HEK293 (cell line): ENCODE results near the gene NCSTN.

ENCODE experiments used
- CTCF ChIA-PET: fragments of 350-600 bp; formaldehyde crosslinking; extraction: SDS; loops from one replicate; lab custom pipeline; 2021; ENCODE audit warnings: antibody characterized with exemption; lab: Yijun Ruan, JAX
- POLR2A ChIA-PET: fragments of 300-600 bp; formaldehyde crosslinking; extraction: SDS; loops from one replicate; lab custom pipeline; 2020; ENCODE audit warnings: antibody characterized with exemption, inconsistent platforms; lab: Yijun Ruan, JAX
- H3K27ac ChIP-seq: fragments of 200-500 bp; sonication (Bioruptor generic); 2 replicates; pipeline ENCODE4 v1.5.1; 2014; ENCODE audit warnings: low read depth, low read length, control low read depth, inconsistent platforms; ENCODE audit errors: extremely low read depth
- H3K36me3 ChIP-seq, 2 experiments: fragments of 200-500 bp in 1 of 2; sonication (Bioruptor generic) in 1 of 2; 1 replicate in 1 of 2; 2 replicates in 1 of 2; pipeline ENCODE4 v1.5.1; 2014 to 2017; ENCODE audit warnings: inconsistent platforms in 2 of 2, low read length in 2 of 2; ENCODE audit not compliant: control insufficient read depth in 2 of 2, insufficient read depth in 1 of 2
- H3K4me1 ChIP-seq: fragments of 200-500 bp; sonication (Bioruptor generic); 2 replicates; pipeline ENCODE4 v1.5.1; 2014; ENCODE audit warnings: mild to moderate bottlenecking, low read length, inconsistent platforms; ENCODE audit not compliant: control insufficient read depth, insufficient read depth
- H3K4me3 ChIP-seq: 2 replicates; pipeline ENCODE4 v1.5.1; 2011; ENCODE audit warnings: low read depth, mild to moderate bottlenecking, control low read depth, low read length, moderate library complexity
- H3K9me3 ChIP-seq: fragments of 200-500 bp; sonication (Bioruptor generic); 2 replicates; pipeline ENCODE4 v1.5.1; 2014; ENCODE audit warnings: low read depth, low read length, inconsistent platforms; ENCODE audit not compliant: control insufficient read depth, insufficient read depth
- EGR2 ChIP-seq: fragments of 450-650 bp; formaldehyde crosslinking; IDR thresholded peaks from 2 replicates; pipeline ENCODE4 v1.5.1; 2016; ENCODE audit warnings: low read depth, missing biosample characterization, missing genetic modification characterization
- GFI1B ChIP-seq: fragments of 450-650 bp; formaldehyde crosslinking; IDR thresholded peaks from 2 replicates; pipeline ENCODE4 v1.5.1; 2016; ENCODE audit warnings: missing biosample characterization, missing genetic modification characterization
- GLIS1 ChIP-seq: fragments of 450-650 bp; formaldehyde crosslinking; IDR thresholded peaks from 2 replicates; pipeline ENCODE4 v1.5.1; 2016; ENCODE audit warnings: missing biosample characterization, missing genetic modification characterization
- HOXD13 ChIP-seq: sonication (generic); formaldehyde crosslinking; IDR thresholded peaks from 2 replicates; pipeline ENCODE4 v1.8.0; 2022; ENCODE audit warnings: missing genetic modification reagents, borderline replicate concordance
- MYNN ChIP-seq: fragments of 450-650 bp; formaldehyde crosslinking; IDR thresholded peaks from 2 replicates; pipeline ENCODE4 v1.5.1; 2016; ENCODE audit warnings: missing biosample characterization, missing genetic modification characterization, borderline replicate concordance
- TCF7L2 ChIP-seq: IDR thresholded peaks from 2 replicates; pipeline ENCODE4 v1.6.1; 2011; ENCODE audit warnings: low read depth, mild to moderate bottlenecking, inconsistent platforms, low read length, moderate library complexity, borderline replicate concordance
- ZBTB11 ChIP-seq: fragments of 450-650 bp; formaldehyde crosslinking; conservative IDR thresholded peaks from 2 replicates; pipeline ENCODE4 v1.5.1; 2016; ENCODE audit warnings: low read depth, missing biosample characterization, missing genetic modification characterization
- ZBTB20 ChIP-seq: fragments of 450-650 bp; formaldehyde crosslinking; IDR thresholded peaks from 2 replicates; pipeline ENCODE4 v1.5.1; 2016; ENCODE audit warnings: missing biosample characterization, missing genetic modification characterization
- ZBTB21 ChIP-seq: fragments of 450-650 bp; formaldehyde crosslinking; IDR thresholded peaks from 2 replicates; pipeline ENCODE4 v1.5.1; 2017; ENCODE audit warnings: missing biosample characterization, missing genetic modification characterization
- ZNF133 ChIP-seq: fragments of 450-650 bp; formaldehyde crosslinking; IDR thresholded peaks from 2 replicates; pipeline ENCODE4 v1.5.1; 2016; ENCODE audit warnings: missing biosample characterization, missing genetic modification characterization
- ZNF140 ChIP-seq: fragments of 450-650 bp; formaldehyde crosslinking; IDR thresholded peaks from 2 replicates; pipeline ENCODE4 v1.5.1; 2016; ENCODE audit warnings: missing biosample characterization, missing genetic modification characterization
- ZNF202 ChIP-seq: fragments of 450-650 bp; formaldehyde crosslinking; IDR thresholded peaks from 2 replicates; pipeline ENCODE4 v1.5.1; 2016; ENCODE audit warnings: missing biosample characterization, missing genetic modification characterization, borderline replicate concordance
- ZNF221 ChIP-seq: fragments of 450-650 bp; formaldehyde crosslinking; IDR thresholded peaks from 2 replicates; pipeline ENCODE4 v1.5.1; 2017; ENCODE audit warnings: missing biosample characterization, missing genetic modification characterization, borderline replicate concordance
- ZNF223 ChIP-seq: fragments of 450-650 bp; formaldehyde crosslinking; IDR thresholded peaks from 2 replicates; pipeline ENCODE4 v1.5.1; 2016; ENCODE audit warnings: missing biosample characterization, missing genetic modification characterization
- ZNF239 ChIP-seq: fragments of 450-650 bp; formaldehyde crosslinking; IDR thresholded peaks from 2 replicates; pipeline ENCODE4 v1.5.1; 2016; ENCODE audit warnings: missing biosample characterization, missing genetic modification characterization
- ZNF274 ChIP-seq, 2 experiments: fragments of 200-500 bp in 1 of 2; fragments of 450-650 bp in 1 of 2; sonication (Bioruptor generic) in 1 of 2; formaldehyde crosslinking in 1 of 2; IDR thresholded peaks; 2 replicates each; pipeline versions ENCODE4 v1.5.1 to v1.6.1; 2014 to 2016; ENCODE audit warnings: borderline replicate concordance in 1 of 2, inconsistent platforms in 1 of 2, low read length in 1 of 2, missing biosample characterization in 1 of 2, missing genetic modification characterization in 1 of 2
- ZNF433 ChIP-seq: fragments of 450-650 bp; formaldehyde crosslinking; IDR thresholded peaks from 2 replicates; pipeline ENCODE4 v1.5.1; 2016; ENCODE audit warnings: missing biosample characterization, missing genetic modification characterization, low read depth
- ZNF501 ChIP-seq: fragments of 450-650 bp; formaldehyde crosslinking; IDR thresholded peaks from 2 replicates; pipeline ENCODE4 v1.5.1; 2016; ENCODE audit warnings: missing biosample characterization, missing genetic modification characterization
- ZNF621 ChIP-seq: fragments of 450-650 bp; formaldehyde crosslinking; IDR thresholded peaks from 2 replicates; pipeline ENCODE4 v1.5.1; 2017; ENCODE audit warnings: missing biosample characterization, missing genetic modification characterization
- ZNF76 ChIP-seq: fragments of 450-650 bp; formaldehyde crosslinking; IDR thresholded peaks from 2 replicates; pipeline ENCODE4; 2016; ENCODE audit warnings: low read depth, missing biosample characterization, missing genetic modification characterization, borderline replicate concordance
- ZSCAN18 ChIP-seq: fragments of 450-650 bp; formaldehyde crosslinking; IDR thresholded peaks from 2 replicates; pipeline ENCODE4 v1.5.1; 2016; ENCODE audit warnings: missing biosample characterization, missing genetic modification characterization
- TF ChIP-seq, protein P1 (sequence below): fragments of 450-650 bp; formaldehyde crosslinking; IDR thresholded peaks from 2 replicates; pipeline ENCODE4 v1.5.1; 2016; ENCODE audit warnings: missing biosample characterization, missing genetic modification characterization

NCSTN gene

DNA sequence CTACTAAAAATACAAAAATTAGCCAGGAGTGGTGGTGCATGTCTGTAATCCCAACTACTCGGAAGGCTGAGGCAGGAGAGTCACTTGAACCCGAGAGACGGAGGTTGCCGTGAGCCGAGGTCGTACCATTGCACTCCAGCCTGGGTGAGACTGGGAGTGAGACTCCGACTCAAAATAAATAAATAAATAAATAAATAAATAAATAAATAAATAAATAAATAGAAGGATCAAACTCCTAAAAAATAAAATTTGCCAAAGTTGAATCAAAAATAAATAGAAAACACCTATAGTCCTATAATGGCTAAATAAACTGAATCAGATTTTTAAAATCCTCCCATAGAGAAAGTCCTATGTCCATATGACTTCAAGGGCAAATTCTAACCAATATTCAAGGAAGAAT, 43.0 kb upstream of the NCSTN start (continued):
- TF ChIP-seq, protein P1, sequence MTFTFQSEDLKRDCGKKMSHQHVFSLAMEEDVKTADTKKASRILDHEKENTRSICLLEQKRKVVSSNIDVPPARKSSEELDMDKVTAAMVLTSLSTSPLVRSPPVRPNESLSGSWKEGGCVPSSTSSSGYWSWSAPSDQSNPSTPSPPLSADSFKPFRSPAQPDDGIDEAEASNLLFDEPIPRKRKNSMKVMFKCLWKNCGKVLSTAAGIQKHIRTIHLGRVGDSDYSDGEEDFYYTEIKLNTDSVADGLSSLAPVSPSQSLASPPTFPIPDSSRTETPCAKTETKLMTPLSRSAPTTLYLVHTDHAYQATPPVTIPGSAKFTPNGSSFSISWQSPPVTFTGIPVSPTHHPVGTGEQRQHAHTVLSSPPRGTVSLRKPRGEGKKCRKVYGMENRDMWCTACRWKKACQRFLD: peak; percentile 55; the same call in 1 of the 2 replicates
- TF ChIP-seq ZNF223 (tag by site-specific recombination): peak; percentile 65; the same call in 1 of the 2 replicates
- peak; percentile 90 for TF ChIP-seq ZBTB11 (tag by site-specific recombination)
- peak; percentile 95 for TF ChIP-seq ZNF433 (tag by site-specific recombination)
- peak; percentile 42; the same call in 1 of the 2 replicates for TF ChIP-seq GFI1B (tag by site-specific recombination)
- TF ChIP-seq ZNF140: peak; percentile 97
- no peak for TF ChIP-seq ZSCAN18

- H3K4me3 ChIP-seq: no peak overlapping the region
- H3K9me3 ChIP-seq: no peaks in the 10 kb centered on the region
- H3K27ac ChIP-seq: no peak overlapping the region
- peaks cover 69 to 91% of the 10 kb centered on the region in 2 experiments for H3K36me3 ChIP-seq
- POLR2A ChIA-PET: no interaction called here
- TF ChIP-seq HOXD13 (CRISPR knock-in tag): no peak
- no peak for TF ChIP-seq ZNF274 (IDR thresholded peaks at IDR 0.05; ENCODE audit: low read length)
- no peak for TF ChIP-seq ZNF274 (tag by site-specific recombination; IDR thresholded peaks at IDR 0.05; ENCODE audit: borderline replicate concordance)
- TF ChIP-seq TCF7L2: no peak
- no peak for TF ChIP-seq ZBTB20 (tag by site-specific recombination)
- TF ChIP-seq ZNF133 (tag by site-specific recombination): no peak
- TF ChIP-seq ZNF221: no peak
- no peak for TF ChIP-seq ZBTB21 (tag by site-specific recombination)
- TF ChIP-seq EGR2 (tag by site-specific recombination): no peak
- TF ChIP-seq ZNF501: no peak
- no peak for TF ChIP-seq ZNF202 (tag by site-specific recombination)
- no peak for TF ChIP-seq MYNN
- TF ChIP-seq ZNF239 (tag by site-specific recombination): no peak
- TF ChIP-seq ZNF621 (tag by site-specific recombination): no peak
- TF ChIP-seq GLIS1 (tag by site-specific recombination): no peak
- no peak for TF ChIP-seq ZNF76 (tag by site-specific recombination)
- TF ChIP-seq, all 188 proteins: peak for 0
- CTCF ChIA-PET: interaction anchor here (0.8 kb wide), 2 partner anchors 16 to 415 kb away, joined by 4 read pairs; no protein-coding TSS in a partner anchor
- no peaks in the 10 kb centered on the region for H3K4me1 ChIP-seq
Measured at GRCh38 chr1:160307118-160307791, 35.9 kb upstream of the NCSTN start.
